ENCODE results near the gene LRRC8C.

- TF ChIP-seq CTCF (IDR thresholded peaks at IDR 0.05) (no peak), POLR2AphosphoS5 (IDR thresholded peaks at IDR 0.05) (no peak)
Observed at GRCh38 chr1:89697383-89697782, 64.5 kb downstream of the LRRC8C start.

Measured in sigmoid colon (tissue), 4 donors.